ENCODE results near the gene BNC2.

BNC2 gene

GRCh38 chr9:16611001-16611400 lies 259.5 kb downstream of the BNC2 start:
- H3K27ac ChIP-seq (ENCODE audit: poor library complexity, severe bottlenecking) = no peak overlapping the region
- no peak overlapping the region for H3K4me3 ChIP-seq (ENCODE audit: severe bottlenecking)
- no peaks in the 10 kb centered on the region for H3K27me3 ChIP-seq (ENCODE audit: insufficient read depth, poor library complexity, severe bottlenecking)
- H3K9me3 ChIP-seq (ENCODE audit: severe bottlenecking) = no peaks in the 10 kb centered on the region
- no peaks in the 10 kb centered on the region for H3K36me3 ChIP-seq (ENCODE audit: low read depth)
- TF ChIP-seq CTCF (IDR thresholded peaks at IDR 0.05; ENCODE audit: poor library complexity, severe bottlenecking) = no peak
- H3K4me1 ChIP-seq (ENCODE audit: insufficient read depth, poor library complexity, severe bottlenecking) = no peaks in the 10 kb centered on the region
- ATAC-seq (ENCODE audit: low read depth) = no peak
- no peak for DNase-seq (ENCODE audit: low spot score)

DNA sequence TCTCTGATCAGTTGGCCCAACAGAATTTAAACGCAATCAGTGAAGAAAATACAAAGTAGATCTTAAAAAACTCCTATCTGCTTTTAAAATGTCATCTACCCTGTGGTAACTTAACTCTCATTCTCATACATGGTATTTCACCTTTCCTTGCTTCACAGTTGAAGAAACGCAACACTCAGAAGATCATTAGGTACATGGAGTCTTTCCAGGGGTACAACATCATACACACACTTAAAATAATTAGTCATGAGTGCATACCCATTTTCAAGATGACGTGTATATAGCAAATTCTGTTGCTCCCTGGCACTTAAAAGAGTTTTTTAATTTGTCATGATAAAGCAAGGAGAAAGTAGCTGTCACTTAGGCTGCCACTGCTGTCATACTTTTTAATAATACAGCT lies 259.9 kb downstream of the BNC2 start:
- H3K9me3 ChIP-seq (ENCODE audit: severe bottlenecking) = no peaks in the 10 kb centered on the region
- H3K4me3 ChIP-seq (ENCODE audit: severe bottlenecking) = no peak overlapping the region
- no peak overlapping the region for H3K27ac ChIP-seq (ENCODE audit: poor library complexity, severe bottlenecking)
- H3K4me1 ChIP-seq (ENCODE audit: insufficient read depth, poor library complexity, severe bottlenecking) = no peaks in the 10 kb centered on the region
- no peaks in the 10 kb centered on the region for H3K36me3 ChIP-seq (ENCODE audit: low read depth)
- TF ChIP-seq CTCF (IDR thresholded peaks at IDR 0.05; ENCODE audit: poor library complexity, severe bottlenecking) = no peak
- DNase-seq (ENCODE audit: low spot score) = no peak
- no peaks in the 10 kb centered on the region for H3K27me3 ChIP-seq (ENCODE audit: insufficient read depth, poor library complexity, severe bottlenecking)
- no peak for ATAC-seq (ENCODE audit: low read depth)

GRCh38 chr9:16608906-16609305 lies 261.6 kb downstream of the BNC2 start:
- H3K36me3 ChIP-seq (ENCODE audit: low read depth) = no peaks in the 10 kb centered on the region
- ATAC-seq (ENCODE audit: low read depth) = no peak
- H3K4me3 ChIP-seq (ENCODE audit: severe bottlenecking) = no peak overlapping the region
- no peak overlapping the region for H3K27ac ChIP-seq (ENCODE audit: poor library complexity, severe bottlenecking)
- no peaks in the 10 kb centered on the region for H3K4me1 ChIP-seq (ENCODE audit: insufficient read depth, poor library complexity, severe bottlenecking)
- H3K27me3 ChIP-seq (ENCODE audit: insufficient read depth, poor library complexity, severe bottlenecking) = no peaks in the 10 kb centered on the region
- TF ChIP-seq CTCF (IDR thresholded peaks at IDR 0.05; ENCODE audit: poor library complexity, severe bottlenecking) = no peak
- DNase-seq (ENCODE audit: low spot score) = no peak
- no peaks in the 10 kb centered on the region for H3K9me3 ChIP-seq (ENCODE audit: severe bottlenecking)

GRCh38 chr9:16602494-16602893 lies 268.0 kb downstream of the BNC2 start:
- no peak overlapping the region for H3K27ac ChIP-seq (ENCODE audit: poor library complexity, severe bottlenecking)
- H3K9me3 ChIP-seq (ENCODE audit: severe bottlenecking) = no peaks in the 10 kb centered on the region
- ATAC-seq (ENCODE audit: low read depth) (no peak), DNase-seq (ENCODE audit: low spot score) (no peak)
- no peaks in the 10 kb centered on the region for H3K27me3 ChIP-seq (ENCODE audit: insufficient read depth, poor library complexity, severe bottlenecking)
- H3K4me3 ChIP-seq (ENCODE audit: severe bottlenecking) = no peak overlapping the region
- TF ChIP-seq CTCF (IDR thresholded peaks at IDR 0.05; ENCODE audit: poor library complexity, severe bottlenecking) = no peak
- no peaks in the 10 kb centered on the region for H3K36me3 ChIP-seq (ENCODE audit: low read depth)
- H3K4me1 ChIP-seq (ENCODE audit: insufficient read depth, poor library complexity, severe bottlenecking) = no peaks in the 10 kb centered on the region

DNA sequence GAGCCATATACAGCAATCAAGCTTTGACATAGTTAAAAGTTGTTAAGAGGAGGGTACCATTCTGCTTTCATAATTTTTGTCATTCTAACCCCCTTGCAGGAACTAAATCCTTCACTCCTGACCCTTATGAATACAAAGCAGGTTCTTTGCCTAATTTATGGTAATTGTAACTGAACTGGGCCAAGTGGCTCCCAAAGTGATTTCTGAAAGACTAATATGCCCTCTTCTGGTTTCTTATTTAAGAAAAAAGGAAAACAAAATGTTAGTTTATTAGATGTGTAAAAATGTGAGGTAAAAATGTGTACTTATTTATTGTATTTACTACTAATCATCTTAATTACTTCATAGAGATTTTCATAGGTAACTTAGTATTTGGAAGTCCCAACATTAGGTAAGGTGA lies 268.5 kb downstream of the BNC2 start:
- ATAC-seq (ENCODE audit: low read depth) = no peak
- Histone ChIP-seq H3K36me3 (ENCODE audit: low read depth) (no peaks in the 10 kb centered on the region), H3K4me3 (ENCODE audit: severe bottlenecking) (no peak overlapping the region), H3K27ac (ENCODE audit: poor library complexity, severe bottlenecking) (no peak overlapping the region), H3K27me3 (ENCODE audit: insufficient read depth, poor library complexity, severe bottlenecking) (no peaks in the 10 kb centered on the region), H3K9me3 (ENCODE audit: severe bottlenecking) (no peaks in the 10 kb centered on the region), H3K4me1 (ENCODE audit: insufficient read depth, poor library complexity, severe bottlenecking) (no peaks in the 10 kb centered on the region)
- TF ChIP-seq CTCF (IDR thresholded peaks at IDR 0.05; ENCODE audit: poor library complexity, severe bottlenecking) = peak; percentile 25
- DNase-seq (ENCODE audit: low spot score) = no peak

Data from RWPE2 (cell line).